ENCODE measurements around the gene INTS11. TPM values are rescaled to one million over a fixed set of nuclear protein-coding genes. Genes with fewer than 3 reads are reported as not detected.

Gene INTS11
- total RNA-seq, 3 donors from 2014 or later (not counting 1 experiment from before 2014, with no cell fraction given) = 150 to 189 (median 181) TPM

GRCh38 chr1:1279028-1279427 lies 45.4 kb downstream of the INTS11 start:
- Mint-ChIP-seq H3K9me3 (no peaks in the 10 kb centered on the region), H3K36me3 (no peaks in the 10 kb centered on the region), H3K4me3 (no peak overlapping the region), H3K27me3 (ENCODE audit: low read depth in 2 of 2) (no peaks in the 10 kb centered on the region), H3K27ac (no peak overlapping the region), H3K4me1 (no peaks in the 10 kb centered on the region)
- Histone ChIP-seq H3K4me3 (ENCODE audit: low read length) (no peak overlapping the region), H3K27me3 (ENCODE audit: control insufficient read depth, insufficient read depth, low read length) (no peaks in the 10 kb centered on the region), H3K4me1 (ENCODE audit: control insufficient read depth, insufficient read depth, low read length) (peaks cover 12% of the 10 kb centered on the region), H3K9me3 (ENCODE audit: control insufficient read depth, insufficient read depth, low read length) (no peaks in the 10 kb centered on the region), H3K27ac (ENCODE audit: low read length) (no peak overlapping the region), H3K36me3 (ENCODE audit: control insufficient read depth, insufficient read depth, low read length) (no peaks in the 10 kb centered on the region)
- DNase-seq = no peak
- intact Hi-C loops (cut with micrococcal nuclease) = no loop called here
- no peak for TF ChIP-seq CTCF (IDR thresholded peaks at IDR 0.05)
- WGBS (ENCODE audit: insufficient coverage) = 91% methylated on average over 16 of the region's 17 CpGs
- ATAC-seq = no peak

- WGBS (ENCODE audit: insufficient coverage) = 95% methylated on average over 13 of the region's 13 CpGs
- H3K36me3 Mint-ChIP-seq = no peaks in the 10 kb centered on the region
- H3K27me3 ChIP-seq (ENCODE audit: control insufficient read depth, insufficient read depth, low read length) = no peaks in the 10 kb centered on the region
- H3K4me3 ChIP-seq (ENCODE audit: low read length) = no peak overlapping the region
- no peak overlapping the region for H3K27ac Mint-ChIP-seq
- H3K27ac ChIP-seq (ENCODE audit: low read length) = no peak overlapping the region
- no peaks in the 10 kb centered on the region for H3K9me3 ChIP-seq (ENCODE audit: control insufficient read depth, insufficient read depth, low read length)
- no peak for TF ChIP-seq CTCF (IDR thresholded peaks at IDR 0.05)
- H3K4me1 Mint-ChIP-seq = no peaks in the 10 kb centered on the region
- H3K4me3 Mint-ChIP-seq = no peak overlapping the region
- H3K9me3 Mint-ChIP-seq = no peaks in the 10 kb centered on the region
- intact Hi-C loops (cut with micrococcal nuclease) = no loop called here
- H3K4me1 ChIP-seq (ENCODE audit: control insufficient read depth, insufficient read depth, low read length) = peaks cover 10% of the 10 kb centered on the region
- ATAC-seq = no peak
- no peaks in the 10 kb centered on the region for H3K36me3 ChIP-seq (ENCODE audit: control insufficient read depth, insufficient read depth, low read length)
- no peak for DNase-seq
- no peaks in the 10 kb centered on the region for H3K27me3 Mint-ChIP-seq (ENCODE audit: low read depth in 2 of 2)
Observed at GRCh38 chr1:1278620-1279019, 45.8 kb downstream of the INTS11 start.

GRCh38 chr1:1275836-1276235 lies 48.6 kb downstream of the INTS11 start:
- 87% methylated on average over 9 of the region's 9 CpGs for WGBS (ENCODE audit: insufficient coverage)
- Histone ChIP-seq H3K27me3 (ENCODE audit: control insufficient read depth, insufficient read depth, low read length) (no peaks in the 10 kb centered on the region), H3K27ac (ENCODE audit: low read length) (no peak overlapping the region), H3K4me1 (ENCODE audit: control insufficient read depth, insufficient read depth, low read length) (peaks cover 33% of the 10 kb centered on the region), H3K36me3 (ENCODE audit: control insufficient read depth, insufficient read depth, low read length) (no peaks in the 10 kb centered on the region), H3K4me3 (ENCODE audit: low read length) (no peak overlapping the region), H3K9me3 (ENCODE audit: control insufficient read depth, insufficient read depth, low read length) (no peaks in the 10 kb centered on the region)
- Mint-ChIP-seq H3K4me1 (peaks cover 17 to 21% of the 10 kb centered on the region in 2 donors), H3K4me3 (peak overlapping the region; percentile 72), H3K27ac (no peak overlapping the region), H3K36me3 (no peaks in the 10 kb centered on the region), H3K9me3 (no peaks in the 10 kb centered on the region), H3K27me3 (ENCODE audit: low read depth in 2 of 2) (no peaks in the 10 kb centered on the region)
- DNase-seq = no peak
- intact Hi-C loops (cut with micrococcal nuclease) = no loop called here
- no peak for ATAC-seq
- no peak for TF ChIP-seq CTCF (IDR thresholded peaks at IDR 0.05)

GRCh38 chr1:1274931-1275431 lies 49.5 kb downstream of the INTS11 start:
- no peak for DNase-seq
- 94% methylated on average over 15 of the region's 15 CpGs for WGBS (ENCODE audit: insufficient coverage)
- H3K9me3 ChIP-seq (ENCODE audit: control insufficient read depth, insufficient read depth, low read length) = no peaks in the 10 kb centered on the region
- Mint-ChIP-seq H3K27ac (peak overlapping the region in 1 of 2 donors; percentile 51), H3K4me3 (peak overlapping the region; percentile 81), H3K4me1 (peaks cover 25 to 29% of the 10 kb centered on the region in 2 donors), H3K36me3 (no peaks in the 10 kb centered on the region), H3K9me3 (no peaks in the 10 kb centered on the region), H3K27me3 (ENCODE audit: low read depth in 2 of 2) (no peaks in the 10 kb centered on the region)
- H3K4me1 ChIP-seq (ENCODE audit: control insufficient read depth, insufficient read depth, low read length) = peaks cover 40% of the 10 kb centered on the region
- TF ChIP-seq CTCF (IDR thresholded peaks at IDR 0.05) = no peak
- H3K27ac ChIP-seq (ENCODE audit: low read length) = no peak overlapping the region
- ATAC-seq = no peak
- intact Hi-C loops (cut with micrococcal nuclease) = loop anchor here (5.0 kb wide), 2 partner anchors 32 to 158 kb away; partner anchors contain the start of genes ACAP3, C1orf159 and PUSL1
- no peak overlapping the region for H3K4me3 ChIP-seq (ENCODE audit: low read length)
- no peaks in the 10 kb centered on the region for H3K27me3 ChIP-seq (ENCODE audit: control insufficient read depth, insufficient read depth, low read length)
- H3K36me3 ChIP-seq (ENCODE audit: control insufficient read depth, insufficient read depth, low read length) = no peaks in the 10 kb centered on the region
